ENCODE results near the gene GNG13.

DNA sequence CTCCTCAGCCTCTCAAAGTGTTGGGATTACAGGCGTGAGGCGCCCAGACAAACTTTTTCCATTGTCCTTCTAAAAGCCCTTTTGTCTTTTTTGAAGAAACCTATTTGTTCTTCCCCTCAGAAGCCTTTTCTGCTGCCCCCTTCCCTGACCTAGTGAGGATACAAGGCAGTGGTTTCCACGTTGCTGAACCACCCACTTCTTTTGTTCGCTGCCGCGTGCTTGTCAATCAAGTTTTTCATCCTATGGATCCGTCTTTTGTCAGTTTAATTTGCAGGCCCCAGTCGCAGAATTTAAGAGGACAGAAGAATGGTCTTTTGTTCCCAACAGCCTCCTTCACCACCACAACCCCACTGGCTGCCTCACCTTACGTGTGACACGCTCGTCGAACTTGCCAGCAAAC lies 20.2 kb upstream of the GNG13 start:
- TF ChIP-seq, protein P1, sequence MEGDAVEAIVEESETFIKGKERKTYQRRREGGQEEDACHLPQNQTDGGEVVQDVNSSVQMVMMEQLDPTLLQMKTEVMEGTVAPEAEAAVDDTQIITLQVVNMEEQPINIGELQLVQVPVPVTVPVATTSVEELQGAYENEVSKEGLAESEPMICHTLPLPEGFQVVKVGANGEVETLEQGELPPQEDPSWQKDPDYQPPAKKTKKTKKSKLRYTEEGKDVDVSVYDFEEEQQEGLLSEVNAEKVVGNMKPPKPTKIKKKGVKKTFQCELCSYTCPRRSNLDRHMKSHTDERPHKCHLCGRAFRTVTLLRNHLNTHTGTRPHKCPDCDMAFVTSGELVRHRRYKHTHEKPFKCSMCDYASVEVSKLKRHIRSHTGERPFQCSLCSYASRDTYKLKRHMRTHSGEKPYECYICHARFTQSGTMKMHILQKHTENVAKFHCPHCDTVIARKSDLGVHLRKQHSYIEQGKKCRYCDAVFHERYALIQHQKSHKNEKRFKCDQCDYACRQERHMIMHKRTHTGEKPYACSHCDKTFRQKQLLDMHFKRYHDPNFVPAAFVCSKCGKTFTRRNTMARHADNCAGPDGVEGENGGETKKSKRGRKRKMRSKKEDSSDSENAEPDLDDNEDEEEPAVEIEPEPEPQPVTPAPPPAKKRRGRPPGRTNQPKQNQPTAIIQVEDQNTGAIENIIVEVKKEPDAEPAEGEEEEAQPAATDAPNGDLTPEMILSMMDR (IDR thresholded peaks at IDR 0.05): no peak
- TF ChIP-seq POLR2AphosphoS5 (IDR thresholded peaks at IDR 0.05; ENCODE audit: low read depth, low read length): no peak

Data from Panc1 (cell line).